ENCODE measurements around the gene TRAF4.
"Not testable (repeated sequence)": the region's sequence is repeated elsewhere in the genome, so short reads cannot be mapped to it uniquely, and the experiment has no call there.

Gene TRAF4

DNA sequence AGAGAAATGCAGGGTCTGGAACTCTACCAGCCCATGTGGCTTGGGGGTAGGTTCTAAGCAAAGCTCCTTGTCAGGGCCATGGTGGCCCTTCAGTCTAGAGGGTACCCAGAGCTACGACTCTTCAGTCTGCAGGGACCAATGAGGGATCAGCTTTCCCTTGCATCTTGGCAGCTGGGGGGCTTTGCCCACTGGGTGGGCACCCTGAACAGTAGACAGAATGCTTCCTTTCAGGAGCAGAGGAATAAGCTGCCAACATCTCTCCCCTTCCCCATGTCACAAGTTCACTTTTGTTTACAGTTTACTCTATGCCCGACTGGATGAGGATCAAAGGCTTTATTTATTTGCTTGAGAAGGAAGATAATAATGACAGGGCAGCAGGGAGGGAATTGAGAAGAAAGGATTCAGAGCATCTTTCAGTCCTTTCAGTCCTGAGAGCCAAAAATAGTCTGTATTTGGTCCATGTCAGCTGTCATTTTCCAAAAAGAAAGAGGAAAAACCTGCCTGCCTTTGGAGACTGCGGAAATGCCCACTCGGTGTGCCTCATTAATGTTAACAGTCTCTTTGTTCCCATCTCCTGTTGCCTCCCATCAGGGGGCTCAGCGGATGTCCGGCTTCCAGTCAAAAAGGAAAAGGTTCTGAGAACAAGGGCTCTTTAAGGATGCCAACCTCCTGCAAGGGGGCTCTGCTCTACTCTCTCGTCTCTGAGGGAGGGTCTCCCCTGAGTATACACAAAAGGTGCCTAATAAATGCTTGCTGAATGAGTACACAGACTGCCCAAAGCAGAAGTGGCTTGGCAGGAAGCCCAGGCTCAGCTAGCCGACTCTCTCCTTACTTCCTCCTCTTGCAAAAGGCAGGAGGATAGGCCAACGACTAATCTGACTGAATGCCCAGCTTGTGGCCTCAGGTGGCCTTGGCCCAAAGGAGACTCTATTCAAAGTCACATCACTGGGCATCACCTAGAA lies 17.1 kb downstream of the TRAF4 start:
- Histone ChIP-seq H3K9me3 (ENCODE audit: low read depth, low read length) (no peaks in the 10 kb centered on the region), H3K27ac (no peak overlapping the region), H3K9ac (ENCODE audit: insufficient read length) (no peak overlapping the region), H3K4me3 (no peak overlapping the region), H3K36me3 (ENCODE audit: insufficient read depth, low read length) (peaks cover 25% of the 10 kb centered on the region; the same call in 1 of the 2 replicates)
- no peak for TF ChIP-seq EZH2 (IDR thresholded peaks at IDR 0.05)
- no peak for TF ChIP-seq POLR2AphosphoS5 (IDR thresholded peaks at IDR 0.05; ENCODE audit: borderline replicate concordance, low read depth, low read length)
- TF ChIP-seq FOXP2 (optimal IDR thresholded peaks at IDR 0.05; ENCODE audit: control extremely low read depth, extremely low read length, insufficient read depth) = no peak
- no peak for DNase-seq (ENCODE audit: low read depth, low spot score)

DNA sequence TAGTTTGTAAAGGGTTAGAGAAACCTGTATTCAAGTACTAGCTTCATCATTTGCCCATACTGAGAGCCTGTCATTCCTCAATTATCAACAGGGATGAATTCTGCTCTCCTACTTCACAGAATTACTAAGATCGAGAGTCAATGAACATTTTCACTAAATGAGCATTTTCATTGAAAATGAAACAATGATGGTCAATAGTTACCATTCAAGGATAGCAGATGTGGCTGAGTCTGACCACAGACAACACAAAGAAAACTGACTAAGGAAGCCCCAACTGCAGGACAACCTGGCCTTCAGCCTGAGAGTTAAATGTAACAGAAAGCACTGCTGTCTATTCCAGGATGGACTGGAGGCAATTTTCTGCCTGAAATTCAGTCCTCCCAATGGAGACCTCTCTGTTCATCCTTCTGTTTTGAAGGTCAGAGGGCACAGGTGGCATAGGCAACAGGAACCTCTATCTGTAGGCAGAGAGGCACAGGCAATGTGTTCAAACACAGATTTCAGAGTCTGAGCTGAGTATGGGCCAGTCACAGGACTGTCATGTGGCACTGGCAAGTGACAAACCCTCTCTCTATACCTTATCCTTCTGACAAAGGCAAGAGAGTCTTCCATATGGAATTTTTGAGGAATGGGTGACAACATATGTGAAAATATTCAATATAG lies 19.5 kb downstream of the TRAF4 start:
- H3K9ac ChIP-seq (ENCODE audit: insufficient read length) = no peak overlapping the region
- H3K36me3 ChIP-seq (ENCODE audit: insufficient read depth, low read length) = peaks cover 29% of the 10 kb centered on the region; the same call in 1 of the 2 replicates
- no peak overlapping the region for H3K4me3 ChIP-seq
- no peaks in the 10 kb centered on the region for H3K9me3 ChIP-seq (ENCODE audit: low read depth, low read length)
- DNase-seq (ENCODE audit: low read depth, low spot score) = no peak
- TF ChIP-seq POLR2AphosphoS5 (IDR thresholded peaks at IDR 0.05; ENCODE audit: borderline replicate concordance, low read depth, low read length) = no peak
- no peak for TF ChIP-seq FOXP2 (optimal IDR thresholded peaks at IDR 0.05; ENCODE audit: control extremely low read depth, extremely low read length, insufficient read depth)
- no peak overlapping the region for H3K27ac ChIP-seq

DNA sequence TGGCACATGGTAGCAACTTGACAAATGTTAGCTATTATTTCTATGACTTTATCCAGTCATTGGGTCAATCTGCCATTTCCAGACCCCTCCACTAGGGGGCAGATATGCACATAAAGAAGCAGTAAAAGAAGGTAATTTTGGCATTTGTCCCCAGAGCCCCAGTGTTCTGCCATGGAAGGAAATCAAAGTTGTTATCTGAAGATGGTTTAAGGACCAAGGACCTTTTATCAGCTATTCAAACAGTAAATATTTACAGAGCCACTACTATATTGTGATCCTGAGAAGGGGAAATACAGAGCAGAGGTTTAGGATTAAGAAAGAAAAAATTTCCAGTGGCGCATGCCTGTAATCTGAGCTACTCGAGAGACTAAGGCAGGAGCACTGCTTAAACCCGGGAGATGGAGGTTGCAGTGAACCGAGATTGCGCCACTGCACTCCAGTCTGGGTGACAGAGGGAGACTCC lies 20.0 kb downstream of the TRAF4 start:
- TF ChIP-seq POLR2AphosphoS5 (IDR thresholded peaks at IDR 0.05; ENCODE audit: borderline replicate concordance, low read depth, low read length) (no peak), EZH2 (IDR thresholded peaks at IDR 0.05) (no peak), FOXP2 (optimal IDR thresholded peaks at IDR 0.05; ENCODE audit: control extremely low read depth, extremely low read length, insufficient read depth) (no peak)
- Histone ChIP-seq H3K36me3 (ENCODE audit: insufficient read depth, low read length) (peaks cover 24% of the 10 kb centered on the region; the same call in 1 of the 2 replicates), H3K9ac (ENCODE audit: insufficient read length) (no peak overlapping the region), H3K9me3 (ENCODE audit: low read depth, low read length) (no peaks in the 10 kb centered on the region), H3K4me3 (no peak overlapping the region), H3K27ac (no peak overlapping the region)
- peak; percentile 66 for DNase-seq (ENCODE audit: low read depth, low spot score)

DNA sequence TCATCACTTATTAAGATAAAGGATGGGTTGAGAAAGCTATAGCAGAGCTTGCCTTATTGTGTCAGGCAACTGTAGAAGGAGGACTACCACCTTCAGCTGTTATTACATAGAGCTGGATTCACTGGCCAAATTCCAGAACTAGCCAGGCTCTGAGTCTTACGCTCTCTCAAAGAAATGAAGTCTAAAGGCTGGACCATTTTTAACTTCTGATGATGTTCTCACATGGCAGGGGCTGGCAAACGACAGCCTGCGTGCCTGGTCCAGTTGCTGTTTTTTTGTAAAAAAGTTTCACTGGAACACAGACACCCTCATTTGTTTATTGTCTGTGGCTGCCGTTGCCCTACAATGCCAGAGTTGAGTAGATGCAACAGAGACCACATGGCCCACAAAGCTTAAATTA lies 21.2 kb downstream of the TRAF4 start:
- Histone ChIP-seq H3K27ac (no peak overlapping the region), H3K36me3 (ENCODE audit: insufficient read depth, low read length) (peaks cover 12% of the 10 kb centered on the region; the same call in 1 of the 2 replicates), H3K9ac (ENCODE audit: insufficient read length) (no peak overlapping the region), H3K4me3 (no peak overlapping the region), H3K9me3 (ENCODE audit: low read depth, low read length) (no peaks in the 10 kb centered on the region)
- no peak for TF ChIP-seq FOXP2 (optimal IDR thresholded peaks at IDR 0.05; ENCODE audit: control extremely low read depth, extremely low read length, insufficient read depth)
- TF ChIP-seq POLR2AphosphoS5 (IDR thresholded peaks at IDR 0.05; ENCODE audit: borderline replicate concordance, low read depth, low read length) = no peak
- no peak for TF ChIP-seq EZH2 (IDR thresholded peaks at IDR 0.05)
- no peak for DNase-seq (ENCODE audit: low read depth, low spot score)

DNA sequence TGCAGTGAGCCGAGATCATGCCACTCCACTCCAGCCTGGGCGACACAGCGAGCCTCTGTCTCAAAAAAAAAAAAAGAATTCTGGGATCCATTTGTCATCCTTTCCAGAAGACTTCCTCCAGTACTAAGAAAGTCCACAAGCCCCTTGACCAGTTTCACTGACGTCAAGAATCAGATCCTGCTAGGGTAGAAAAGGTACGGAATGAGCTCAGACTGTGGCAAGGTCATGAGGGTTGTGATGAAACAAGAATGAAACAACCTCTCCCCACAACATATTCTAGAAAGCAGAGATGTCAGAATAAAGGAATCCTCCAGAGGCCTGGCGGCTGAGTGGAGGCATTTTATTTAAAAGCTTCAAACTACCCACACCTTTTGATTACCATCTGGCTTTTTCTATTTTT lies 29.9 kb downstream of the TRAF4 start:
- H3K27ac ChIP-seq = no peak overlapping the region
- no peak overlapping the region for H3K4me3 ChIP-seq
- no peak overlapping the region for H3K9ac ChIP-seq (ENCODE audit: insufficient read length)
- DNase-seq (ENCODE audit: low read depth, low spot score) = no peak
- H3K9me3 ChIP-seq (ENCODE audit: low read depth, low read length) = no peaks in the 10 kb centered on the region
- peaks cover 5% of the 10 kb centered on the region; the same call in 1 of the 2 replicates for H3K36me3 ChIP-seq (ENCODE audit: insufficient read depth, low read length)
- TF ChIP-seq POLR2AphosphoS5 (IDR thresholded peaks at IDR 0.05; ENCODE audit: borderline replicate concordance, low read depth, low read length) (no peak), FOXP2 (optimal IDR thresholded peaks at IDR 0.05; ENCODE audit: control extremely low read depth, extremely low read length, insufficient read depth) (no peak), EZH2 (IDR thresholded peaks at IDR 0.05) (no peak)

DNA sequence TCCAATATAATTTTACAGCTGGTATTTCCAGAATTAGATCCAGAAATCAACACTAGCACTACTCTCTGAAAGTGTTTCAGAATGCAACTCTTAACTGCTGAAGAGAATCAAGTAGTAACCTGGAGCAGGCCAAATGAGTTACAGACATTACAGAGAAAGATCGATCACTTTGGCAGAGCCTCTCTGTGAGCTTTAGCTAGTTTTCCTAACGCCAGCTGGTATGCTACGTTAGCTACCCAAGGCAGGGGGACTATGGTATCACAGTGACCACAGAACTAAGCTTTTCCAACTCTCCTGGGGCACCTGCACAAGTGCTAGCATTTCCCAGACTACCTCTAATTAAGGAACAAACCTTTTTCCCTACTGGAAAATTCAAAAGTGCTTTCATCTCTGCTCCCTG lies 30.4 kb downstream of the TRAF4 start:
- no peak overlapping the region for H3K4me3 ChIP-seq
- TF ChIP-seq EZH2 (IDR thresholded peaks at IDR 0.05) (no peak), FOXP2 (optimal IDR thresholded peaks at IDR 0.05; ENCODE audit: control extremely low read depth, extremely low read length, insufficient read depth) (no peak), POLR2AphosphoS5 (IDR thresholded peaks at IDR 0.05; ENCODE audit: borderline replicate concordance, low read depth, low read length) (no peak)
- H3K9me3 ChIP-seq (ENCODE audit: low read depth, low read length) = no peaks in the 10 kb centered on the region
- no peak overlapping the region for H3K9ac ChIP-seq (ENCODE audit: insufficient read length)
- H3K36me3 ChIP-seq (ENCODE audit: insufficient read depth, low read length) = peaks cover 5% of the 10 kb centered on the region; the same call in 1 of the 2 replicates
- no peak for DNase-seq (ENCODE audit: low read depth, low spot score)
- no peak overlapping the region for H3K27ac ChIP-seq

DNA sequence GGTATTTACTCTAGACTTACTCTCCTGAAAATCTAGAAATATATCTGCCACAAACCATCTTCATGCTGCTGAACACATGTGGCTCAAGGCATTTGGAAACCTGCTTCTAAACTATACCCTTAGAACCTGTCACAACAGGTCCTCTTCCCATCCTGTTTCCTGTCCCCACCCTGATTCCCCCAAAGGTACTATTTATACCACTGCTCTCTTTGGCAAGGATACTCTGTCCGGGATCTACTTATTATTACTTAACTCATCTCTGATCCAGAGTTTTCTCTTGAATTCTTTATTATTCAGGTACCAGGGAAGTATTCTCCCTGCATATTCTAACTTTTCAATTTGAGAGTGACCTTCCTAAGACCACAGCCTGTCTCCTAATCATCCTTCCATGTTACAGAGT lies 33.4 kb downstream of the TRAF4 start:
- no peaks in the 10 kb centered on the region for H3K9me3 ChIP-seq (ENCODE audit: low read depth, low read length)
- H3K9ac ChIP-seq (ENCODE audit: insufficient read length) = no peak overlapping the region
- DNase-seq (ENCODE audit: low read depth, low spot score) = no peak
- H3K36me3 ChIP-seq (ENCODE audit: insufficient read depth, low read length) = peaks cover 9% of the 10 kb centered on the region
- no peak overlapping the region for H3K27ac ChIP-seq
- TF ChIP-seq POLR2AphosphoS5 (IDR thresholded peaks at IDR 0.05; ENCODE audit: borderline replicate concordance, low read depth, low read length) (no peak), FOXP2 (optimal IDR thresholded peaks at IDR 0.05; ENCODE audit: control extremely low read depth, extremely low read length, insufficient read depth) (no peak), EZH2 (IDR thresholded peaks at IDR 0.05) (no peak)
- no peak overlapping the region for H3K4me3 ChIP-seq

DNA sequence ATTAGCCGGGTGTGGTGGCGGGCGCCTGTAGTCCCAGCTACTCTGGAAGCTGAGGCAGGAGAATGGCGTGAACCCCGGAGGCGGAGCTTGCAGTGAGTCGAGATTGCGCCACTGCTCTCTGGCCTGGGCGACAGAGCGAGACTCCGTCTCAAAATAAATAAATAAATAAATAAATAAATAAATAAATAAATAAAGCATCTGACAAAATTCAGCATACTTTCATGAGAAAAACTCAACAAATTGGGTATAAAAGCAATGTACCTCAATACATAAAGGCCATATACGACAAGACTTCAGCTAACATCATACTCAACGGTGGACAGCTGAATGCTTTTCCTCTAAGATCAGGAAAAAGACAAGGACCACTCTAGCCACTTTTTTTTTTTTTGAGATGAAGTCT lies 35.8 kb downstream of the TRAF4 start:
- H3K4me3 ChIP-seq; H3K27ac ChIP-seq; H3K36me3 ChIP-seq (ENCODE audit: insufficient read depth, low read length); H3K9me3 ChIP-seq (ENCODE audit: low read depth, low read length); DNase-seq (ENCODE audit: low read depth, low spot score); H3K9ac ChIP-seq (ENCODE audit: insufficient read length): not testable (repeated sequence)
